ENCODE data around the gene SLC8A1. TPM values are rescaled to one million over a fixed set of nuclear protein-coding genes. Genes with fewer than 3 reads are reported as not detected.

Gene SLC8A1
- total RNA-seq, 6 donors from 2014 or later: 21.8 to 58.6 (median 25.3) TPM

DNA sequence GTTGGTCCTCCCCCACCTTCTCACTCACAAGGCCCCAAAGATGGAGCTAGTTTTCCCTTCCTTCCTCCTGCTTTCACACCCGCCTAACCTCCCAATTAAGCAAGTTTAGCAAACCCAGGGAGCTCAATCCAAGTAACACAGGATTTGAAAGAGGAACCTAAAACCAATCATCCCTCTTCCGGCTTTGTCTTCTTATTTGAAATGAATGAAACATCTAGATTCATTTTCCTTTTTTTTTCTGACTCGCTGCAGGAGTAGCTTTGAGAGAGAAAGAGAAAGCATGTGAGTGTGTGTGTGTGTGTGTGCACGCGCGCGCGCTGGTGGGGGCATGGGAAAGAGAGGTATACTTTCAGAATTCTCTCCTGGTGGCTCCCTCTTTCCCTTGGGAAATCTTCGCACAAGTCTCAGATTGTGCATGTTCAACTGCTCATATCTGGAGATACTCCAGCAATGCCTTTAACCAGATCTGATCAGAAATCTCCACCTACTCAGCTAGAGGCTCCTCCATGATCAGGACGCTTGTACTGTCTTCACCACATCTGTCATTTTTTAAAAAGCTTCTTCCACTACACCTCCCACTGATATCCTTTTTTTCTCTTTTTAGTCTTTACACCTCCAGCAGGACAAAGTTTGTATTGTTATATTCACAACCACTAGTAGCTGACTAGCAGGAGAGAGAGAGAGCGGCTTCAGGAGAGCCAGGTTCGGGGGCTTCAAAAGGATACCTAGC is 1.7 kb downstream of the SLC8A1 start:
- DNase-seq (peak in 1 of 2 donors; percentile 79), ATAC-seq (ENCODE audit: low FRiP score in 2 of 2) (peak in 1 of 2 donors; percentile 28)
- no peaks in the 10 kb centered on the region for H3K27me3 ChIP-seq
- no peaks in the 10 kb centered on the region for H3K9me3 ChIP-seq
- TF ChIP-seq POLR2A (IDR thresholded peaks at IDR 0.05): no peak
- TF ChIP-seq POLR2AphosphoS5 (IDR thresholded peaks at IDR 0.05): no peak
- no peak for TF ChIP-seq EP300 (IDR thresholded peaks at IDR 0.05)
- TF ChIP-seq, protein P1, sequence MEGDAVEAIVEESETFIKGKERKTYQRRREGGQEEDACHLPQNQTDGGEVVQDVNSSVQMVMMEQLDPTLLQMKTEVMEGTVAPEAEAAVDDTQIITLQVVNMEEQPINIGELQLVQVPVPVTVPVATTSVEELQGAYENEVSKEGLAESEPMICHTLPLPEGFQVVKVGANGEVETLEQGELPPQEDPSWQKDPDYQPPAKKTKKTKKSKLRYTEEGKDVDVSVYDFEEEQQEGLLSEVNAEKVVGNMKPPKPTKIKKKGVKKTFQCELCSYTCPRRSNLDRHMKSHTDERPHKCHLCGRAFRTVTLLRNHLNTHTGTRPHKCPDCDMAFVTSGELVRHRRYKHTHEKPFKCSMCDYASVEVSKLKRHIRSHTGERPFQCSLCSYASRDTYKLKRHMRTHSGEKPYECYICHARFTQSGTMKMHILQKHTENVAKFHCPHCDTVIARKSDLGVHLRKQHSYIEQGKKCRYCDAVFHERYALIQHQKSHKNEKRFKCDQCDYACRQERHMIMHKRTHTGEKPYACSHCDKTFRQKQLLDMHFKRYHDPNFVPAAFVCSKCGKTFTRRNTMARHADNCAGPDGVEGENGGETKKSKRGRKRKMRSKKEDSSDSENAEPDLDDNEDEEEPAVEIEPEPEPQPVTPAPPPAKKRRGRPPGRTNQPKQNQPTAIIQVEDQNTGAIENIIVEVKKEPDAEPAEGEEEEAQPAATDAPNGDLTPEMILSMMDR (IDR thresholded peaks at IDR 0.05): no peak
- peak overlapping the region; percentile 24 to 82 (median 76) for H3K27ac ChIP-seq
- peak overlapping the region in 3 of 4 donors; percentile 39 to 61 (median 58) for H3K4me3 ChIP-seq
- peaks cover 0 to 17% (median 6%) of the 10 kb centered on the region in 4 donors for H3K4me1 ChIP-seq
- WGBS, 2 donors: 29% methylated on average over 12 of the region's 12 CpGs
- no peaks in the 10 kb centered on the region for H3K36me3 ChIP-seq

DNA sequence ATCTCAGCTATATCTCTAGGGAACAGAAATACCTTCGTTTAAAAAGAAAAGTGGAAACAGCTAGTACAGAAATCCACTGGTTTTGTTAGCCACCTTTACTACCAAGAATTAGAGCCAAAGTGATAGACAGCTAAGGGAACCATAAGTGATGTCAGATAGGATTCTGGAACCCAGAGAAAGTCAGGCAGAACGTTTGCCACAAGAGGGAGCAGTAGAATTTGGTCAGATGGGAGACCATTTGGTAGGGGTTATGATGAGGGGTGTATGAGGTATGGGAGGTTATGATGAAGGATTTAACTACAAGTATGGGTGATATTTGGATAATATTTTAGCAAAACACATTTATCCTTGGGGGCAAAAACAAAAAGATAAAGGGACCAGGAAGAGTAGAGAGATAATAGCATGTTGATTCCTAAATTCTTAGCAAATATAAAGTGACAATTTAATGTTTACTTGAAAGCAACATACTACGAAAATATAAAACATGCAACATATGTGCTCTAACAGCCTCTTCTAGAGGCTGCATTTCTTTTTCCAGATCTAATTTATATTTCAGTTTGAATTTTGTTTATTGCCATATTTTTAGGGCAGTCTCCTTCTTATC is 3.3 kb downstream of the SLC8A1 start:
- H3K4me3 ChIP-seq: no peak overlapping the region
- H3K36me3 ChIP-seq: no peaks in the 10 kb centered on the region
- H3K27me3 ChIP-seq: no peaks in the 10 kb centered on the region
- H3K9me3 ChIP-seq: no peaks in the 10 kb centered on the region
- peaks cover 0 to 17% (median 6%) of the 10 kb centered on the region in 4 donors for H3K4me1 ChIP-seq
- TF ChIP-seq, protein P1 (IDR thresholded peaks at IDR 0.05): peak in 4 of 6 experiments; percentile 18 to 43 (median 24)
- no peak for TF ChIP-seq EP300 (IDR thresholded peaks at IDR 0.05)
- DNase-seq (no peak), ATAC-seq (ENCODE audit: low FRiP score in 2 of 2) (no peak)
- no peak overlapping the region for H3K27ac ChIP-seq
- WGBS, 2 donors: 31 to 40% methylated on average over 3 of the region's 3 CpGs

DNA sequence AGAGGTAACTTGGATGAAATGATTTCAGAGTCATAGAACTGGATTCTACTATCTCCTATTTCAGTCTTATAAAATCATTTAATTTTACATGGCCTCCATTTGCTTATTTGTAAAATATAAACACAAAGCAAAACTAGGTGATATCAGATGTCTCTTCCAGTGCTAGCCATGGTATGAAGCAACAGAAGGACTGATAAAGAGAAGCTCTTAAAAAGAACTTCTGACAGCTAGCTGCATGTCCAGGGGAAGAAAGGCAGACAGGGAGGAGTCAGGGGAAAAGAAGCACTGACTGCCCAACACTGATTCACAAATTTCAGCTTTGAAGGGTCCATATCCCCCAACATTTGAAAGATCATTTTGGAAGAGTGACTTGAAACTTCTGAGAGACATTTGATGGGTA is 6.4 kb downstream of the SLC8A1 start:
- ATAC-seq (ENCODE audit: low FRiP score in 2 of 2): no peak

DNA sequence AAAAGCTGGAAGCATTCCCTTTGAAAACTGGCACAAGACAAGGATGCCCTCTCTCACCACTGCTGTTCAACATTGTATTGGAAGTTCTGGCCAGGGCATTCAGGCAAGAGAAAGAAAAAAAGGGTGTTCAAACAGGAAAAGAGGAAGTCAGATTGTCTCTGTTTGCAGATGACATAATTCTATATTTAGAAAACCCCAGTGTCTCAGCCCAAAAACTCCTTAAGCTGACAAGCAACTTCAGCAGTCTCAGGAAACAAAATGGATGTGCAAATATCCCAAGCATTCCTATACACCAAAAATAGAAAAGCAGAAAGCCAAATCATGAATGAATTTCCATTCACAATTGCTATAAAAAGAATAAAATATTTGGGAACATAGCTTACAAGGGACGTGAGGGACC is 11.1 kb downstream of the SLC8A1 start:
- Histone ChIP-seq H3K9me3 (no peaks in the 10 kb centered on the region), H3K36me3 (no peaks in the 10 kb centered on the region), H3K27me3 (no peaks in the 10 kb centered on the region), H3K4me1 (peaks cover 0 to 5% (median 0%) of the 10 kb centered on the region in 4 donors), H3K27ac (no peak overlapping the region), H3K4me3 (no peak overlapping the region)
- 41 to 43% methylated on average over 1 of the region's 1 CpG for WGBS, 2 donors
- TF ChIP-seq POLR2AphosphoS5 (IDR thresholded peaks at IDR 0.05): no peak
- TF ChIP-seq EP300 (IDR thresholded peaks at IDR 0.05): no peak
- TF ChIP-seq, protein P1 (IDR thresholded peaks at IDR 0.05): no peak
- no peak for TF ChIP-seq POLR2A (IDR thresholded peaks at IDR 0.05)
- ATAC-seq (ENCODE audit: low FRiP score in 2 of 2) (no peak), DNase-seq (no peak)

More for the DNA sequence above, 6.4 kb downstream of the SLC8A1 start:
- Histone ChIP-seq H3K36me3 (no peaks in the 10 kb centered on the region), H3K27me3 (no peaks in the 10 kb centered on the region), H3K4me3 (no peak overlapping the region), H3K4me1 (peaks cover 0 to under 1% (median 0%) of the 10 kb centered on the region in 4 donors), H3K27ac (no peak overlapping the region), H3K9me3 (no peaks in the 10 kb centered on the region)
- DNase-seq: no peak
- TF ChIP-seq EP300 (IDR thresholded peaks at IDR 0.05) (no peak), POLR2A (IDR thresholded peaks at IDR 0.05) (no peak), POLR2AphosphoS5 (IDR thresholded peaks at IDR 0.05) (no peak)
- TF ChIP-seq, protein P1 (IDR thresholded peaks at IDR 0.05): no peak

All from upper lobe of left lung (tissue), 6 donors.